A673 (cell line): ENCODE results near the gene EZH1.

ENCODE experiments used
- CTCF ChIP-seq: fragments of 300-800, 200-600 bp; sonication (generic); conservative IDR thresholded peaks from 2 replicates; pipeline ENCODE4 v1.5.1; 2017; ENCODE audit warnings: low read depth, mild to moderate bottlenecking, antibody characterized with exemption, low read length, moderate library complexity, mixed read lengths
- EZH2 ChIP-seq: fragments of 200-600 bp; sonication (generic); IDR thresholded peaks from 2 replicates; pipeline ENCODE4 v1.6.1; 2017; ENCODE audit warnings: borderline replicate concordance, low read depth, mild to moderate bottlenecking, mixed read lengths, antibody characterized with exemption, low read length; ENCODE audit not compliant: poor library complexity, severe bottlenecking

GRCh38 chr17:42659079-42659931, 85.5 kb downstream of the EZH1 start, which contains the start of gene TUBG2:
- TF ChIP-seq CTCF (no peak), EZH2 (no peak)
